Stimulated activated CD8-positive, alpha-beta memory T cell treated with anti-CD3 and anti-CD28 coated beads, Interleukin-2, amount 100 ng/mL, for 1 hour (primary cell): ENCODE results near the gene CEBPZ.
A peak's percentile ranks its signal among the peaks of the same experiment; 100 is the strongest.
"Not testable (repeated sequence)": the region's sequence is repeated elsewhere in the genome, so short reads cannot be mapped to it uniquely, and the experiment has no call there.

ENCODE experiments used
- DNase-seq, 2 donors: peaks; one replicate each; pipeline ENCODE4 v3.0.0-alpha.2; 2020; ENCODE audit warnings: low read depth in 2 of 2

The CEBPZ gene, protein sequence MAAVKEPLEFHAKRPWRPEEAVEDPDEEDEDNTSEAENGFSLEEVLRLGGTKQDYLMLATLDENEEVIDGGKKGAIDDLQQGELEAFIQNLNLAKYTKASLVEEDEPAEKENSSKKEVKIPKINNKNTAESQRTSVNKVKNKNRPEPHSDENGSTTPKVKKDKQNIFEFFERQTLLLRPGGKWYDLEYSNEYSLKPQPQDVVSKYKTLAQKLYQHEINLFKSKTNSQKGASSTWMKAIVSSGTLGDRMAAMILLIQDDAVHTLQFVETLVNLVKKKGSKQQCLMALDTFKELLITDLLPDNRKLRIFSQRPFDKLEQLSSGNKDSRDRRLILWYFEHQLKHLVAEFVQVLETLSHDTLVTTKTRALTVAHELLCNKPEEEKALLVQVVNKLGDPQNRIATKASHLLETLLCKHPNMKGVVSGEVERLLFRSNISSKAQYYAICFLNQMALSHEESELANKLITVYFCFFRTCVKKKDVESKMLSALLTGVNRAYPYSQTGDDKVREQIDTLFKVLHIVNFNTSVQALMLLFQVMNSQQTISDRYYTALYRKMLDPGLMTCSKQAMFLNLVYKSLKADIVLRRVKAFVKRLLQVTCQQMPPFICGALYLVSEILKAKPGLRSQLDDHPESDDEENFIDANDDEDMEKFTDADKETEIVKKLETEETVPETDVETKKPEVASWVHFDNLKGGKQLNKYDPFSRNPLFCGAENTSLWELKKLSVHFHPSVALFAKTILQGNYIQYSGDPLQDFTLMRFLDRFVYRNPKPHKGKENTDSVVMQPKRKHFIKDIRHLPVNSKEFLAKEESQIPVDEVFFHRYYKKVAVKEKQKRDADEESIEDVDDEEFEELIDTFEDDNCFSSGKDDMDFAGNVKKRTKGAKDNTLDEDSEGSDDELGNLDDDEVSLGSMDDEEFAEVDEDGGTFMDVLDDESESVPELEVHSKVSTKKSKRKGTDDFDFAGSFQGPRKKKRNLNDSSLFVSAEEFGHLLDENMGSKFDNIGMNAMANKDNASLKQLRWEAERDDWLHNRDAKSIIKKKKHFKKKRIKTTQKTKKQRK

GRCh38 chr2:37231241-37232130 lies at the start of gene CEBPZ, which contains the start of gene NDUFAF7:
CEBPZ (minus strand) TSS chr2:37231596; CDS start chr2:37231567, 29 bp downstream.
NDUFAF7 (plus strand) TSS chr2:37231658; CDS start chr2:37231706, 48 bp downstream.
- peak; percentile 69 to 73 for DNase-seq

- DNase-seq, result no peak
These were observed 44.9 kb upstream of the CEBPZ start for GRCh38 chr2:37276291-37276690.

- no peak for DNase-seq
These were observed 43.1 kb upstream of the CEBPZ start for GRCh38 chr2:37274359-37274965.

DNA sequence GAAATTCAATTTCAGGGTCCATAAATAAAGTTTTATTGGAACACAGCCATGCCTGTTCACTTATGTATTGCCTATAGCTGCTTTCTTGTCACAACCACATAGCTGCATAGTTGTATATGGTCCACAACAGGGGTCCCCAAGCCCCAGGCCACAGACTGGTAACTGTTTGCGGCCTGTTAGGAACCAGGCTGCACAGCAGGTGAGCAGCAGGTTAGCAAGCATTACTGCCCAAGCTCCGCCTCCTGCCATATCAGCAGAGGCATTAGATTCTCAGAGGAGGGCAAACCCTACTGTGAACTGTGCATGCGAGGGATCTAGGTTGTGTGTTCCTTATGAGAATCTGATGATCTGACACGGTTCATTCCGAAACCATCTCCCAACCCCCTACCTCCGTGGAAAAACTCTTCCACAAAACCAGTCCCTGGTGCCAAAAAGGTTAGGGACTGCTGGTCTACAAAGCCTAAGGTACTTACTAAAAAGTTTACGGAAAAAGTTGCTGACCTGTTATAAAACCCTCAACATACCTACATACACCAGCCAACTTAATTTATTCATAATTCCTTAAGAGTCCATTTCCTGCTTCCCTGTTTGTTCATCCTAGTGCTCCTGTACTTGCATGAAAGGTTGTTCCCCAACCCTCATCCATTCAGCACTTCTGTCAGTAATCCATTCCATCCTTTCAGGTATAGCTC lies 40.1 kb upstream of the CEBPZ start:
- DNase-seq, result no peak

DNA sequence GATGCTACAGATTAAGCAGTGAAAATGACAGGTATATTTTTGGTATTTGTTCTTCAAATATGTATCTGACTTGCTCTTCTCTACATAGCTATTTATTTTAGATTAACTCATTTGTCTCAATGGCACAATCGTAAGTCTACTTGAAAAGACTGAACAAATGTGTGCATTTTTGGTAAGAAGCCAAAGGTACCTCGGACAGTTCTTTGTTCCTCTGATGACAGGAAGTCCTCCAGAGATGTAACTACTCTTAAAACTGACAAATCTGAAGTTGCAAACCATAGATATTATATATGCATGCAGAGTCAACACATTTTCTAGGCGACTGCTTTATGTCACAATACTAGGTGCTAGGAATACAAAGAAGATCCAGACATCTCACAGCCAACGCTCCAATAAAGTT lies 36.7 kb upstream of the CEBPZ start:
- no peak for DNase-seq

- DNase-seq, result no peak
These were observed 36.3 kb upstream of the CEBPZ start for GRCh38 chr2:37267685-37268084.

GRCh38 chr2:37263839-37264238 lies 32.4 kb upstream of the CEBPZ start:
- no peak for DNase-seq

GRCh38 chr2:37262522-37262921 lies 31.1 kb upstream of the CEBPZ start:
- DNase-seq, result no peak

- DNase-seq, result no peak
These were observed 19.7 kb upstream of the CEBPZ start for GRCh38 chr2:37250869-37251740.

GRCh38 chr2:37246205-37246604 lies 14.8 kb upstream of the CEBPZ start:
- no peak for DNase-seq

GRCh38 chr2:37244755-37245154 lies 13.4 kb upstream of the CEBPZ start:
- DNase-seq, result no peak

DNA sequence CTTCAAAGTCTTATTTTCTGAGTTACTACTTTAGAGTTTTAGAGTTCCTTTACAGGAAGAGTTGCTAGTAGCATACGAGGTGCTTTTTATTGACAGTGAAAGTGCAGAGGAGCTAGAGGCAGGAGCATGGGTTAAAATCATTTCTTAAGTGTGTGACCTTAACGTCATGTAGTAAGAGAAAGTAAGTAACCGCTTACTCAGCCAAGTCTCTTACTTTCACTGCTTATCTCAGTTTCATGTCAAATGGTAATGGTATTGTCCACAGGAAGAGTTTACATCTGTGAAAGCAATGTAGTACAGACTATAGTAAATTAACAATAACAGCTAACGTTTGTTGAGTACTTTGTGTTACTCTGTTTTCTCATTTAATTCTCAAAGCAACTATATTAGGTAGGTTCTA lies 12.6 kb upstream of the CEBPZ start:
- DNase-seq, result no peak

DNA sequence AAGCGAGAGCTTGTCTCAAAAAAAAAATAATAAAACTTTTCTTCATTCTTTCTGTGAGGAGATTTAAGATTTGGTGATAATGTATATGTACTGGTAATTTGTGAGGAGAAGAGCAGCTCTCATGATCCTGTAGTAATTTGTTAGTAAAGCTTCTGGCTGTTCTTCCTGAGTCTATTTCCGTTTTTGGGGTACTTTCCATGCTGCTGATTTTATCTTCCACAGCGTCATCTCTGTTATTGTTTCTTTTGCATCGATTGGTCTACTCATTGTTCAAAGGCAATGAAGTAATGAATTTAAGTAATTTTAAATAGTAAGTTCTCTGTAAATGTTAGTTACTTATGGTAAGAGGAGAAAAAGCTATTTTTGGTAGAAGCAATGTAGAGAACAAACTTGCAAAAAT lies 12.0 kb upstream of the CEBPZ start:
- DNase-seq, result no peak

DNA sequence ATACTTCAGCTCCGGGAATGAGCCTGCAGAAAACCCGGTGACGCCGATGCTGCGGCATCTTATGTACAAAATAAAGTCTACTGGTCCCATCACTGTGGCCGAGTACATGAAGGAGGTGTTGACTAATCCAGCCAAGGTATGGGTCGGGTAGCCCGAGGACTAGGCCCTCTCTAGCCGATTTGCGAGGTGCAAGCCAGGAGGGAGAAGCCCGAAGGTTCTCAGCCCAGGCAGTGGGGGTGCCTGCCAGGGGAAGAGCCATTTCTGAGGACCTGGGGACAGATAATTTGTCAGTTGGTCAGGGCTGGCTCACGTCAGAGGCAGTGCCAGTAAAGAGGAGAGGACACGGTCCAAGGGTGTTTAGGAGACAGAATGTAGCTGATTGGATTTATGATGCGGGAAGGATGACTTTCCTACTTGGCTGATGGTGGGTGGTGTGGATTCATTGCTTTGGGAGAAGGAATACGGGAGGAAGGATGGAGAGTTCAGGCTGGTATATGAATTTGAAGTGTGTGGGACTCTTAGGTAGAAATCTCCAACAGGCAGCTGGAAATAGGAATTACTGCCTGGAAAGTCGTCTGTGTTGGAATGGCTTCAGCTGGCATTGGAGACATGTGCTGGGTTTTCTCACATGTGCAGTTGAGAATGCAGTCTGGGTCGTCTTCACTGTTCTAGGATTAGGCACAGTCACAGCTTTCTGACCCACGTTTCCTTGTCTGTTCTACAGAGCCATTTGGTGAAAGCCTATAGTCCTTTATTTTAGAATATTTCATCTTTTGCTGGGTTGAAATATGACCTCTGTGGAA lies 936 bp upstream of the CEBPZ start:
- DNase-seq, result no peak

GRCh38 chr2:37230581-37230980 lies 815 bp downstream of the CEBPZ start:
- DNase-seq, result no peak

DNA sequence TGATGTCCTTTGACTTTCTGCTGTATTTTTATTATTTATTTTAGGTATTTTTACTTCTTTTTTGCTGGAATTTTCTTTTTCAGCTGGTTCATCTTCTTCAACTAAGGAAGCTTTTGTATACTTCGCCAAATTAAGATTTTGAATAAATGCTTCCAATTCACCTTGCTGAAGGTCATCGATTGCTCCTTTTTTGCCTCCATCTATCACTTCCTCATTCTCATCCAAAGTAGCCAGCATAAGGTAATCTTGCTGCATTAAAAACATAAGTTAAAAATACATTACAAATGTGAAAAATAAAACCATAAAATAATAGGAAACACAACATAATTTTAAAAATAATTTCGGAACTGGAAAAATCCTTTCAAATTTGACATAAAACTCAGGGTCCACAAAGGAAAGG lies 2.6 kb downstream of the CEBPZ start:
- DNase-seq, result no peak

GRCh38 chr2:37226863-37227262 lies 4.5 kb downstream of the CEBPZ start:
- DNase-seq, result no peak

- DNase-seq, result not testable (repeated sequence)
These were observed 6.3 kb downstream of the CEBPZ start for GRCh38 chr2:37225129-37225528.
